K562 (cell line): ENCODE results near the gene GPR82. TPM values are rescaled to one million over a fixed set of nuclear protein-coding genes. Genes with fewer than 3 reads are reported as not detected.
A peak's percentile ranks its signal among the peaks of the same experiment; 100 is the strongest.

Experiments used
- ATAC-seq: fragments of 200-7000 bp; cut with Tn5 transposase; 3 replicates; pipeline ENCODE4 v1.9.1; 2020; ENCODE audit warnings: moderate library complexity
- BruUV-seq: library from RNA; stranded (reverse); fragments of 400-500 nt; replicated peaks from 2 replicates; lab custom pipeline; 2021; lab: Mats Ljungman, UMichigan
- CTCF ChIA-PET: fragments of 300-600 bp; formaldehyde crosslinking; extraction: SDS; loops from one replicate; lab custom pipeline; 2021; ENCODE audit warnings: low intra/inter-chr PET ratio; lab: Yijun Ruan, JAX
- POLR2A ChIA-PET: fragments of 300-600, 350-650 bp; sonication (Branson Sonifier 250); formaldehyde crosslinking; extraction: SDS; loops from one replicate; lab custom pipeline; 2021; ENCODE audit warnings: antibody characterized with exemption, inconsistent platforms; lab: Yijun Ruan, JAX
- DNase-seq, 4 experiments: peaks; one replicate each; pipeline versions ENCODE4 v3.0.0 to v3.0.0-alpha.2; 2011 to 2018; ENCODE audit warnings: low spot score in 3 of 4, mixed read lengths in 3 of 4; ENCODE audit errors: extremely low read depth in 1 of 4
- FAIRE-seq: peaks from 2 replicates; lab custom pipeline; 2011; peaks lifted over from hg19 to GRCh38; lab: Jason Lieb, UNC
- H2AFZ ChIP-seq: 2 replicates; pipeline ENCODE4 v1.6.0; 2011; ENCODE audit warnings: low read depth, low read length, control low read depth, inconsistent platforms
- H3K27ac ChIP-seq: fragments of 200-600 bp; 3 replicates; pipeline ENCODE4 v1.8.0; 2011; ENCODE audit warnings: low read depth, mild to moderate bottlenecking, control low read depth, inconsistent platforms, low read length, moderate library complexity, mixed read lengths; ENCODE audit errors: extremely low read depth
- H3K27me3 ChIP-seq, 2 experiments: fragments of 300-600 bp in 1 of 2; 2 replicates in 1 of 2; 3 replicates in 1 of 2; pipeline versions ENCODE4 v1.6.0 to v1.8.0; 2011; ENCODE audit warnings: inconsistent platforms in 2 of 2, low read length in 2 of 2, mild to moderate bottlenecking in 1 of 2, mixed read lengths in 1 of 2, moderate library complexity in 1 of 2; ENCODE audit not compliant: control insufficient read depth in 2 of 2, insufficient read depth in 2 of 2
- H3K36me3 ChIP-seq: fragments of 300-600 bp; 3 replicates; pipeline ENCODE4 v1.8.0; 2011; ENCODE audit warnings: mild to moderate bottlenecking, low read length, inconsistent platforms; ENCODE audit not compliant: control insufficient read depth, insufficient read depth
- H3K4me1 ChIP-seq, 2 experiments: fragments of 200-600 bp in 1 of 2; replicated peaks in 1 of 2; 2 replicates in 1 of 2; 3 replicates in 1 of 2; pipeline versions ENCODE4 v1.5.1 to v1.8.0; 2011; ENCODE audit warnings: inconsistent platforms in 2 of 2, low read length in 2 of 2, mild to moderate bottlenecking in 1 of 2, mixed read lengths in 1 of 2, moderate library complexity in 1 of 2; ENCODE audit not compliant: control insufficient read depth in 2 of 2, insufficient read depth in 2 of 2
- H3K4me2 ChIP-seq: 2 replicates; pipeline ENCODE4 v1.6.1; 2011; ENCODE audit warnings: low read length, control low read depth, inconsistent platforms, mixed read lengths; ENCODE audit not compliant: insufficient read depth
- H3K4me3 ChIP-seq: fragments of 200-600 bp; sonication (generic), shearing (Covaris generic); 2 replicates; pipeline ENCODE4 v1.5.1; 2016; ENCODE audit warnings: control low read depth, inconsistent platforms
- H3K79me2 ChIP-seq: fragments of 200-600 bp; 3 replicates; pipeline ENCODE4 v1.8.0; 2011; ENCODE audit warnings: low read length, inconsistent platforms; ENCODE audit not compliant: control insufficient read depth, insufficient read depth
- H3K9ac ChIP-seq, 2 experiments: 2 replicates each; pipeline versions ENCODE4 v1.6.0 to v1.6.1; 2011; ENCODE audit warnings: low read depth in 2 of 2, low read length in 2 of 2, control low read depth in 1 of 2, inconsistent platforms in 1 of 2, mild to moderate bottlenecking in 1 of 2, mixed read lengths in 1 of 2; ENCODE audit not compliant: insufficient read depth in 1 of 2
- H3K9me1 ChIP-seq: one replicate; pipeline ENCODE4 v1.6.0; 2011; ENCODE audit warnings: inconsistent platforms, mild to moderate bottlenecking, low read length, moderate library complexity; ENCODE audit not compliant: control insufficient read depth, insufficient read depth
- H3K9me3 ChIP-seq: replicated peaks from 2 replicates; pipeline ENCODE4 v1.5.1; 2011; ENCODE audit warnings: low read depth, low read length, inconsistent platforms; ENCODE audit not compliant: control insufficient read depth, insufficient read depth
- H4K20me1 ChIP-seq: replicated peaks from 2 replicates; pipeline ENCODE4 v1.6.1; 2011; ENCODE audit warnings: low read length, inconsistent platforms, mixed read lengths; ENCODE audit not compliant: control insufficient read depth, insufficient read depth
- ATF6 ChIP-seq: sonication (generic); formaldehyde crosslinking; IDR thresholded peaks from 2 replicates; pipeline ENCODE4 v1.4.0; 2020; ENCODE audit warnings: mild to moderate bottlenecking, missing genetic modification reagents
- CBFA2T2 ChIP-seq: fragments of 450-650 bp; conservative IDR thresholded peaks from 2 replicates; pipeline ENCODE4 v1.6.1; 2017; ENCODE audit warnings: mild to moderate bottlenecking
- HEY1 ChIP-seq: fragments of 250-450 bp; sonication (Bioruptor Pico); IDR thresholded peaks from 2 replicates; pipeline ENCODE4 v1.5.0; 2020; ENCODE audit warnings: mild to moderate bottlenecking, moderate library complexity, borderline replicate concordance
- KDM2B ChIP-seq: fragments of 250-450 bp; sonication (Bioruptor Pico); IDR thresholded peaks from 2 replicates; pipeline ENCODE4 v1.8.0; 2021; ENCODE audit warnings: mild to moderate bottlenecking, moderate library complexity
- PKNOX1 ChIP-seq: fragments of 450-650 bp; IDR thresholded peaks from 2 replicates; pipeline ENCODE4 v1.6.1; 2016
- RAD51 ChIP-seq: fragments of 450-650 bp; IDR thresholded peaks from 2 replicates; pipeline ENCODE4 v1.7.1; 2016; ENCODE audit warnings: low read depth, mild to moderate bottlenecking, borderline replicate concordance
- TRIM24 ChIP-seq, 2 experiments: fragments of 450-650 bp; IDR thresholded peaks; 2 replicates each; pipeline ENCODE4 v1.6.1; 2016
- WGBS: fragments of 100-300 bp; shearing (Covaris generic); methylation state at CpG from one replicate; pipeline ENCODE4 v1.1.6; 2016; ENCODE audit warnings: low coverage, mixed read lengths; ENCODE audit not compliant: insufficient coverage; ENCODE audit errors: missing lambda C conversion rate; 5-methylcytosine and 5-hydroxymethylcytosine counted together
- in situ Hi-C: fragments of 300-500 bp; cut with MboI; formaldehyde crosslinking; loops from 4 replicates; pipeline ENCODE4 v1.15.0; 2018; ENCODE audit warnings: inconsistent platforms, mixed read lengths
- intact Hi-C: fragments of 100-400 bp; cut with micrococcal nuclease; formaldehyde crosslinking; loops from 2 replicates; pipeline ENCODE4 v1.14.2; 2022
- polyA plus RNA-seq, 8 experiments: library from polyadenylated mRNA; depleted of rRNA in 4 of 8; stranded (reverse) in 5 of 8; unstranded in 3 of 8; fragments of >200 nt; fragmentation: Nextera tagmentation in 2 of 8; fragmentation: Illumina TruSeq in 1 of 8; extraction: Ambion mirVana in 2 of 8; extraction: Trizol in 1 of 8; gene quantifications; 2 replicates each; pipeline versions ENCODE4 v1.2.1 to v1.2.3, GENCODE V29; 2011 to 2014; ENCODE audit warnings: inconsistent platforms in 1 of 8, missing spikeins in 1 of 8
- total RNA-seq, 7 experiments: library from RNA; depleted of rRNA in 6 of 7; stranded (reverse); fragments of >200 nt in 6 of 7; fragmentation: Illumina TruSeq in 2 of 7; extraction: Trizol in 2 of 7; gene quantifications; 2 replicates each; pipeline versions ENCODE4 v1.2.1 to v1.2.3, GENCODE V29; 2011 to 2021; ENCODE audit warnings: low replicate concordance in 1 of 7

Gene GPR82
- total and polyA plus RNA-seq, 9 of the 15 experiments (the other 6 are each of a cell fraction or from before 2014, with no cell fraction given), result not detected

- Histone ChIP-seq H4K20me1 (no peaks in the 10 kb centered on the region), H2AFZ (no peak overlapping the region), H3K36me3 (no peaks in the 10 kb centered on the region), H3K79me2 (no peaks in the 10 kb centered on the region), H3K4me3 (no peak overlapping the region), H3K9me1 (no peaks in the 10 kb centered on the region), H3K27me3 (no peaks in the 10 kb centered on the region), H3K4me2 (no peak overlapping the region), H3K4me1 (peaks cover 0 to 2% of the 10 kb centered on the region in 2 experiments; a peak in 2 of 5 replicates), H3K9ac (no peak overlapping the region), H3K9me3 (no peaks in the 10 kb centered on the region), H3K27ac (no peak overlapping the region)
- no peak for DNase-seq
- FAIRE-seq, result no peak
- intact Hi-C loops, result no loop called here
- ATAC-seq, result no peak
- 26% methylated on average over 3 of the region's 3 CpGs for WGBS
- BruUV-seq, result no TSS peak
- ChIA-PET CTCF (no interaction called here), POLR2A (no interaction called here)
- TF ChIP-seq PKNOX1, result 0 out of 2 replicates have a peak, but pooled peaks have one; percentile 10
- no peak for TF ChIP-seq HEY1 (CRISPR knock-in tag)
- TF ChIP-seq, all 486 proteins: peak for 1
- in situ Hi-C loops, result no loop called here
Observed at GRCh38 chrX:41722214-41722613, 1.8 kb upstream of the GPR82 start.

- in situ Hi-C loops (no loop called here), intact Hi-C loops (no loop called here)
- DNase-seq (no peak), FAIRE-seq (no peak), ATAC-seq (no peak)
- Histone ChIP-seq H3K36me3 (no peaks in the 10 kb centered on the region), H3K9me1 (no peaks in the 10 kb centered on the region), H3K9ac (no peak overlapping the region), H2AFZ (no peak overlapping the region), H3K79me2 (no peaks in the 10 kb centered on the region), H3K27me3 (no peaks in the 10 kb centered on the region), H3K4me3 (no peak overlapping the region), H4K20me1 (no peaks in the 10 kb centered on the region), H3K27ac (no peak overlapping the region), H3K4me2 (no peak overlapping the region), H3K9me3 (no peaks in the 10 kb centered on the region), H3K4me1 (peaks cover 0 to 2% of the 10 kb centered on the region in 2 experiments; a peak in 2 of 5 replicates)
- POLR2A ChIA-PET, result no interaction called here
- CTCF ChIA-PET, result no interaction called here
- no TSS peak for BruUV-seq
- WGBS, result 15% methylated on average over 3 of the region's 3 CpGs
- no peak for TF ChIP-seq KDM2B
- no peak for TF ChIP-seq RAD51
- TF ChIP-seq TRIM24 (IDR thresholded peaks at IDR 0.05), result no peak
- no peak for TF ChIP-seq CBFA2T2
- TF ChIP-seq ATF6 (CRISPR knock-in tag), result no peak
Observed at GRCh38 chrX:41722816-41723618, 964 bp upstream of the GPR82 start.
